ENCODE results near the gene SRPRB.

- TF ChIP-seq CTCF (IDR thresholded peaks at IDR 0.05; ENCODE audit: low read length) (no peak), EZH2 (optimal IDR thresholded peaks at IDR 0.05; ENCODE audit: low read depth, low read length) (no peak)
Measured at GRCh38 chr3:133866141-133866540, 60.5 kb downstream of the SRPRB start.

All from MM.1S (cell line).